WTC11 (cell line): ENCODE data around the gene FAM3C.

Experiments
- ATF2 ChIP-seq: sonication (generic); formaldehyde crosslinking; IDR thresholded peaks from 2 replicates; pipeline ENCODE4 v1.8.1; 2022; ENCODE audit warnings: low read depth, missing genetic modification reagents, borderline replicate concordance
- ETV6 ChIP-seq: sonication (generic); formaldehyde crosslinking; IDR thresholded peaks from 2 replicates; pipeline ENCODE4 v1.8.1; 2022; ENCODE audit warnings: mild to moderate bottlenecking, missing genetic modification reagents
- MAX ChIP-seq: sonication (generic); formaldehyde crosslinking; IDR thresholded peaks from 2 replicates; pipeline ENCODE4 v1.8.0; 2022; ENCODE audit warnings: mild to moderate bottlenecking, missing genetic modification reagents
- NFYB ChIP-seq: sonication (generic); formaldehyde crosslinking; conservative IDR thresholded peaks from 2 replicates; pipeline ENCODE4 v1.8.0; 2022; ENCODE audit warnings: low read depth, missing genetic modification reagents
- ZNF416 ChIP-seq: fragments of 250-450 bp; sonication (Bioruptor Pico); IDR thresholded peaks from 2 replicates; pipeline ENCODE4 v1.9.0; 2021; ENCODE audit warnings: mild to moderate bottlenecking, inconsistent platforms

- no peak for TF ChIP-seq MAX (CRISPR knock-in tag)
- TF ChIP-seq ATF2 (CRISPR knock-in tag): no peak
- TF ChIP-seq ETV6 (CRISPR knock-in tag): no peak
- no peak for TF ChIP-seq NFYB
- TF ChIP-seq ZNF416 (CRISPR knock-in tag): no peak
These were observed 14.9 kb upstream of the FAM3C start for GRCh38 chr7:121410829-121411596.
